MV-4-11 (cell line): ENCODE measurements around the gene GPSM1.
A peak's percentile ranks its signal among the peaks of the same experiment; 100 is the strongest.

ENCODE experiments used
- DNase-seq: peaks from one replicate; lab custom pipeline; 2025; lab: John Stamatoyannopoulos, UW

The GPSM1 gene

GRCh38 chr9:136290508-136291000 lies 36.8 kb upstream of the GPSM1 start:
- no peak for DNase-seq

DNA sequence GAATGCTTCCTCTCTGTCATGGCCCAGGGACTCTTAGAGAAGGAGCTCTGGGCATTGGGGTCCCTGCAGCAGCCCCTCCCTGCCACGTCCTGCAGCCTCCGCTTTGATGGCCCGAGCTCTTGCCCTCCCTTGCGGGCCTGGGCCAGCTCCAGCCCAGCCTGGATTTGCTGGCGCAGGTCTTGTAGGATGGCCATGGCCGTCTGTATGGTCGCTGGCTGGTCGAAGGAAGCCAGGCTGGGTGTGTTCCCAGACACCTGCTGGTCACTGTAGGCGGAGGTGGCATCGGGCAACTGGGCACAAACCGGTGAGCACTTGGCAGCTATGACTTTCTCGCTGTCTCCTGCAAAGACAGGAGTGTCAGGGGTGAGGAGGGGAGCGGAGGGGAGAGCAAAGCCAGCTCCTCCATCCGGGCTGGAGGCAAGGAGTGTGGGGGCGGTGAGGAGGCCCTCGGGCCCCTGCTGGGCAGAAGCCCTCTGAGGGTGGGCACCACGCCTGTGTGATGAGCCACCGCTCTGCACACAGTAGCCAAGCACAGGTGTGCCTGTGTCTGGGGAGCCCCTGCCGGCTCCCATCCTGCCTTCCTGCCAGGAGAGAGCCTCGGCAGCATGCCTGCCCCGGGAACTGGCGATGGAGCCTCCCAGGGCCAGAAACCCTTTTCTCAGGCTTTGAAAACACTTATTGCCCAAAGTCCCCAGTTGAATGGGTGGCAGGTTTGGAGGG lies 35.9 kb upstream of the GPSM1 start:
- DNase-seq, result no peak

DNA sequence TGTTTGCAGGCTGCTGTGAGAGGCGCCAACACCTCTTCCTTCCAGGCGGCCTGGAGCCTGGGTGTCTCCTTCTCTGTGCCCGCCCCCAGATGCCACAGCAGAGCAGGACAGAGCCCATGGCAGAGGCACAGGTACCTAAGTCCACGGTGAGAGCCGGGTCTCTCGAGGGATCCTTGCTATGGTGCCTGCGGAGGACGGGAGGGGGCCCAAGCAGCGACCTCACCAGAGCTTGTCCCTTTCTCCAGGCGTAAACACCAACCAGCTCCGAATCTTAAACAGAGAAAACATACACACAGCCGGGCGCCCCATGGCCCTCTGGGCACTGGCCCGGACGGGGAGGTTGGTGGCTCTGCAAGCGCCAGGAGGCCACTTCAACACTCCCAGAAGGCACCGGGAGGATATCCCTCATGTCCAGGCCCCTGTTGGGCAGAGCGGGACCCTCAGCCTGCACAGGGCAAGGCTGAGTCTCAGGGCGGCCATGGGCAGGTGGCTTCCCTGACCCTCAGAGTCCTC lies 35.3 kb upstream of the GPSM1 start:
- no peak for DNase-seq

DNA sequence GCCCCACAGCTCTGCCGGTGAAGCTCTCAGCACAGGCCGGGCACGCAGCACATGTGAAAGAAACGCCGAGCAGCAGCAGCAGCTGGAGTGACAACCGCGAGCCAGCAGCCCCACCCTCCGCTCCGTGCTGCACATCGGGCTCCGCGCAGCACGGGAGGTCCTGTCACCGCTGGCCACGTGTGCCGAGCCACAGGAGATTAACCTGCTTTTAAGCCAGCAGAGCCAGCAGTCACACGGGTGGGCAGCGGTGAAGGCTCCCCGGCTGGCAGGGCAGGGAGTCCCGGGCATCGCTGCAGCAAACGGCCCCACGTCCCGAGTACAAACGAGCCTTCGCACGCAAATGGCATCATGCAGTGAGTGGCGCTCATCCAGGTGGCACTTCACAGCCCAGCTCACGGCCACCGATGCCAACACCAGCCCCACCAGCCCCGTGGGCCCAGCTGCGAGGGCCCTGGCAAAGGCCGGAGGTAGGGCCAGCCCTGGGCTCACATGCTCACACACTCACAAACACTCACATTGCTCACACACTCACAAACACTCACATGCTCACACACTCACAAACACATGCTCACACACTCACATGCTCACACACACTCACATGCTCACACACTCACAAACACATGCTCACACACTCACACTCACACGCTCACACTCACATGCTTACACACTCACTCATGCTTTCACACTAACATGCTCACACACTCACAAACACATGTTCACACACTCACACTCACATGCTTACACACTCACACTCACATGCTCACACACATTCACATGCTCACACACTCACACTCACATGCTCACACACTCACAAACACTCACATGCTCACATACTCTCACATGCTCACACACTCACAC lies 34.5 kb upstream of the GPSM1 start:
- DNase-seq, result no peak

DNA sequence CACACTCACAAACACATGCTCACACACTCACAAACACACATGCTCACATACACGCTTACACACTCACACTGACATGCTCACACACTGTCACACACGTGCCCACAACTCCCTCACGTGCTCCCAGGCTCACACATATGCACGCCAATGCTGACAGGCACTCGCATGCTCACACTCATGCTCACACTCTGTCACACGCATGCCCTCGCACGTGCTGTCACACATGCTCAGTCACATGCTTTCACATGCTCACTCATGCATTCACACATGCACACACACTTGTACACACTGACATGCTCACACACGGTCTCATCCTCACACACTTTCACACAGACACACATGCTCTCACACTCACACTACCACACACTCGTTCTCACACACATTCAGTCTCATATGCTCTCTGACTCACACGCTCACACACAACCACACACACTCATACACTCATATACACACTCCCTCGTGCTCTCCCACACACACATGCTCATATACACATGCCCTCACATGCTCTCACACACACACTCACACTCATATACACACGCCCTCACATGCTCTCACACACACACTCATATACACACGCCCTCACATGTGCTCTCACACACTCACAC lies 33.8 kb upstream of the GPSM1 start:
- no peak for DNase-seq

- DNase-seq, result no peak
These were observed 32.9 kb upstream of the GPSM1 start for GRCh38 chr9:136294437-136294836.

GRCh38 chr9:136295055-136295454 lies 32.3 kb upstream of the GPSM1 start:
- DNase-seq, result no peak

DNA sequence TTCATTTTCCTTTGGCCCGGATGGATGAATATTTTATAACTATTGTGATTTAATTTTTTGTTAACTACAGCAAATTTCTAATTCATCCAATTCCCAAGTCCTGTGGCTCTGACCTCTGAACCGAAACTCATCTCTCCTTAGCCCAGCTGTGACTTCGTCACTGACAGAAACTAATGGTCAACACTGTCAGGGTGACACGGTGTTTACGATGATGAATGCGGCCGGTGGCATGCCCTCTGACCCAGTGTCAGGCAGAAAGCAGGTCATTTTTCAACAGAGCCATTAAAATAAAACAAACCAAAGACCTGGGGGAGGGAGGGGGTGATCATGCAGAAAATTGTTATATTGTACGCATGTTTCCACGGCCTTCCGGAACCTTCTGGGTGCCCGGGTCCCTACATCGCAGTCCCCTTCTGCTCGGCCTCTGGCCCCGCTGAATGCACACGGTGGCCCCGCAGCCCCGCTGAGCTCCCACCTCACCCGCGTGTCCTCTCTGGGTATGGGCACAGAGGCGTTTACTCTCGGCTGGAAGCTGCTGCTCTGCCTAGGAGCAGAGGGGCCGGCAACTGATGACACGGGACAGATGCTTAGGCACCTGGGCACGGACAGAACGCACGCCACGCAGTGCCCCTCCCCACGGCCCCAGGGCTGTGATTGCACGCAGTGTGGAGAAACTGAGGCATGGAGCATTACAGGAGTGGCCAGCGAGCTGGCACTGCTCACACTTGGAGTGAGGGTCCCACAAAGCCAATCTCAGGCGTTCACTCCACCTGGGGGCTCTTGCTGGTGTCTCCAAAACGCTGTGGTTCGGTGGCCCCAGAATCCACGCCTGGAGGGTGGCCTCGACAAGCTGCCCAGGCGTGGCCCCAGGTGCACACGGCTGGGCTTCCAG lies 31.6 kb upstream of the GPSM1 start:
- no peak for DNase-seq

- DNase-seq, result no peak
These were observed 30.8 kb upstream of the GPSM1 start for GRCh38 chr9:136296434-136297015.

- no peak for DNase-seq
These were observed 30.2 kb upstream of the GPSM1 start for GRCh38 chr9:136297016-136297691.

DNA sequence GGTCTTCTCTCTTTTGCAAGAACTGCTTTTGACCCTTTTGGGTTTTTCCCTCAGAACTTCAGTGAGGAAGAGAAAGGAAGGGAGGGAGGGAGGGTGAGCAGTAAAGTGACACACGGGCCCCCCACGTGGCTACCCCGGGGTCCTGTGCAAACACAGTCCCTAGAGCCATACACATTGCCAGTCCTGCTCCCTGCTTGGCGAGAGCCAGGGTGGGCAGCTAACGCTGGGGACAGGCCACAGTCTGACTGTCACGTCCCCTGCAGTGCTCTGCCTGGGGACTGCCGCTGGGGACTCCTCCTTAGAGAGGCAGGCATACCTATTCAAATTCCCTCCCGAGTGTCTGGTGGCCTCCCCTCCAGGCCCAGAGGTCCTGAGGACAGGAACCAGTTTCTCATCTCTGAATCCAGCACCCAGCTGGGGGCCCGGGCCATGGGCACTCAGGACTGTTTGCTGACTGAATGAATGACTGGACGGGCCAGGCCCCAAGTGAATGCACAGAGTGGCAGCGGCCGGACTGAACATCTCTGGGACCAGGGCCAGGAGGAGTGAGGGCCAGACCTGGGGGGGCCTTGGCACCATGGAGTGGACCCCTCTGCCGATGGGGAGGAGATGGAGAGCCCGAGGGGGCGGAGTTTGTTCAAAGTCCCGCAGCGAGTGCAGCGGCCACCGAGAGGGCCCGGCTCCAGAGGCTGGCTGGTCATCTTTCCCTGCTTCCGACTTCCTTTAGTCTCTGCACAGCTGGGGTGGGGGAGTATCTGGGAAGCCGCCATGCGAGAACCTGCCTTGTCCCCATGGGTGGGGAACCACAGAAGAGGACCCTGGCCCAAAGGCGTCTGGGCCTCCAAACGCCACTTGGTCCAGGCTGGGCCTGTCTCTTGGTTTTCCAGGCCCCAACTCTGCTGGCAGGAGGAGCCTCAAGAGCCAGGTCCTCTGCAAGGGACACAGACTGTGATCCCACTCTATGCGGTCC lies 29.3 kb upstream of the GPSM1 start:
- no peak for DNase-seq

GRCh38 chr9:136299116-136299515 lies 28.2 kb upstream of the GPSM1 start:
- DNase-seq, result no peak

- DNase-seq, result no peak
These were observed 27.8 kb upstream of the GPSM1 start for GRCh38 chr9:136299541-136299940.

DNA sequence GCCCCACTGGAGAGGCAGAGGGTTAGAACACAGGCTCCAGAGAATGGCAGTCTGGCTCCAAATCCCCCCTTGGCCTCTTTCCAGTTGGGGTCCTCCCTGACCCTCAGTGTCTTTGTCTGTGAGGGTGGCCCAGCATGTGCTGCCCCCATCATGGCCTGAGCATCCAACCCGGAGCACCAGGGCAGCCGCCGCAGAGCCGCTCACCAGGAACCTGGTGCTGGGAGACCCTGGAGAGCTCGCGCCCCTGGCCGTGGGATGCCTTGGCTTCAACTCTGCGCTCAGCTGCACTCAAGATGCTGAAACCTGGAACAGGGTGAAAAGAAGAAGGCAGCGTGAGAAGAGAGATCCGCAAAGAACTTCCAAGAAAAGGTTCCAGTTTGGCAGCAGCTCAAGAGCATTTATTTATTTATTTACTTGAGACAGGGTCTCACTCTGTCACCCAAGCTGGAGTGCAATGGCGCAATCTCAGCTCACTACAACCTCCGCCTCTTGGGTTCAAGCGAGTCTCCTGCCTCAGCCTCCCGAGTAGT lies 27.3 kb upstream of the GPSM1 start:
- DNase-seq, result no peak

GRCh38 chr9:136300866-136301265 lies 26.5 kb upstream of the GPSM1 start:
- no peak for DNase-seq

DNA sequence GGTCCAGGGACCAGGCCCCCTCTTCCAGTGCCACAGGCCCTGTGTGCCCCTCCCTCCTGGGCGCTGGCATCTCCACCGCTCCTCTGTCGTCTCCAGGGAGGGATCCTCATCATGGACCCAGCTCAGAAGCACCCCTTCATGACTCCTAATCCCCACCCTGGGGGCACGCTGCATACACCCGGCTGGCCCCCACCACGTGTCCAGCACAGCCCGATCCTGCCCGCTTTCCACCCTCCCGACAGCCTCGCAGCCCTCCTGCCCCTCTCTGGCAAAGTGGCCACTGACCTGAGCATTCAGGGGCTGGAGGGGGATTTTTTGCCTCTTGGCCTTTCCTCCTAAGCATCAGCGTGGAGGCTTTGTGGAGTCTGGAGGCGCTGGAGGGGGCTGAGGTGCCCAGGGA lies 24.8 kb upstream of the GPSM1 start:
- no peak for DNase-seq

- DNase-seq, result no peak
These were observed 24.1 kb upstream of the GPSM1 start for GRCh38 chr9:136303066-136303824.

GRCh38 chr9:136303825-136304416 lies 23.4 kb upstream of the GPSM1 start, which contains the start of gene CCDC187:
Gene CCDC187, minus strand, starts transcription at chr9:136304094. Its CDS starts 264 bp downstream, at chr9:136303830.
- DNase-seq, result peak; percentile 70
